Upper lobe of left lung (tissue), 6 donors: ENCODE results near the gene NSF. TPM values are rescaled to one million over a fixed set of nuclear protein-coding genes. Genes with fewer than 3 reads are reported as not detected.

Experiments
- ATAC-seq, 2 donors: fragments of 200-7000 bp; cut with Tn5 transposase; one replicate each; pipeline ENCODE4 v1.9.1; 2022; ENCODE audit warnings: mild to moderate bottlenecking in 2 of 2, moderate library complexity in 2 of 2; ENCODE audit not compliant: low FRiP score in 2 of 2
- DNase-seq, 2 donors: peaks; one replicate each; pipeline ENCODE4 v3.0.0-alpha.2; 2019 to 2020
- H3K27ac ChIP-seq, 4 donors: fragments of 200-600 bp; sonication (generic); one replicate each; pipeline ENCODE4 v1.5.1; 2016 to 2019
- H3K27me3 ChIP-seq, 4 donors: fragments of 200-600 bp; sonication (generic); one replicate each; pipeline ENCODE4 v1.5.1; 2017 to 2019
- H3K36me3 ChIP-seq, 4 donors: fragments of 200-600 bp; sonication (generic); one replicate each; pipeline ENCODE4 v1.5.1; 2016 to 2019
- H3K4me1 ChIP-seq, 4 donors: fragments of 200-600 bp; sonication (generic); one replicate each; pipeline ENCODE4 v1.5.1; 2018 to 2019
- H3K4me3 ChIP-seq, 4 donors: fragments of 200-600 bp; sonication (generic); one replicate each; pipeline ENCODE4 v1.5.1; 2017 to 2019; ENCODE audit warnings: mild to moderate bottlenecking in 2 of 4, moderate library complexity in 1 of 4
- H3K9me3 ChIP-seq, 4 donors: fragments of 200-600 bp; sonication (generic); one replicate each; pipeline ENCODE4 v1.5.1; 2018 to 2019
- CTCF ChIP-seq, 6 experiments: fragments of 450-650 bp in 4 of 6; fragments of 200-600 bp in 2 of 6; sonication (generic) in 2 of 6; IDR thresholded peaks; one replicate each; pipeline ENCODE4 v1.5.1; 2016 to 2019; ENCODE audit warnings: antibody characterized with exemption in 6 of 6
- EP300 ChIP-seq, 4 donors: sonication (generic); formaldehyde crosslinking; IDR thresholded peaks; one replicate each; pipeline ENCODE4 v1.5.1; 2017; ENCODE audit warnings: antibody characterized with exemption in 4 of 4, control low read depth in 2 of 4
- POLR2A ChIP-seq, 4 donors: fragments of 450-650 bp; IDR thresholded peaks; one replicate each; pipeline ENCODE4 v1.5.1; 2016 to 2017; ENCODE audit warnings: antibody characterized with exemption in 4 of 4, mild to moderate bottlenecking in 2 of 4
- POLR2AphosphoS5 ChIP-seq, 2 donors: sonication (generic); formaldehyde crosslinking; IDR thresholded peaks; one replicate each; pipeline ENCODE4 v1.5.1; 2017; ENCODE audit warnings: antibody characterized with exemption in 2 of 2
- WGBS, 2 donors: methylation state at CpG; one replicate each; pipeline ENCODE4 v1.1.5; 2017 to 2018; 5-methylcytosine and 5-hydroxymethylcytosine counted together
- total RNA-seq, 6 donors: library from RNA; depleted of rRNA in 4 of 6; stranded (reverse); fragments of >200 nt in 4 of 6; gene quantifications; one replicate each; pipeline versions ENCODE4 v1.1.0 to v1.2.1, GENCODE V29; 2016 to 2021
- donor health status: DM: no; HTN: no; CAD: no; lungs with moderate emphysema.
- donor health status: DM: no; HTN: yes; CAD: no; lungs with severe emphysema.

The NSF gene
- total RNA-seq, 6 donors from 2014 or later: 11.2 to 40.5 (median 25.7) TPM

GRCh38 chr17:46787478-46787877 is 197.0 kb downstream of the NSF start:
- Histone ChIP-seq H3K4me1 (peaks cover 0 to 3% (median 0%) of the 10 kb centered on the region in 4 donors), H3K27me3 (no peaks in the 10 kb centered on the region), H3K4me3 (no peak overlapping the region), H3K27ac (no peak overlapping the region), H3K36me3 (no peaks in the 10 kb centered on the region), H3K9me3 (peaks cover 0 to 6% (median 0%) of the 10 kb centered on the region in 4 donors)
- ATAC-seq: no peak
- peak in 1 of 2 donors; percentile 75 for DNase-seq
- WGBS, 2 donors: 93 to 94% methylated on average over 6 to 13 of the region's 13 CpGs
- TF ChIP-seq EP300 (IDR thresholded peaks at IDR 0.05): no peak
- TF ChIP-seq POLR2A (IDR thresholded peaks at IDR 0.05): no peak
- TF ChIP-seq POLR2AphosphoS5 (IDR thresholded peaks at IDR 0.05): no peak
- no peak for TF ChIP-seq CTCF (IDR thresholded peaks at IDR 0.05)

- H3K27me3 ChIP-seq: no peaks in the 10 kb centered on the region
- H3K4me1 ChIP-seq: peaks cover 0 to 3% (median 0%) of the 10 kb centered on the region in 4 donors
- H3K4me3 ChIP-seq: no peak overlapping the region
- DNase-seq: no peak
- TF ChIP-seq POLR2AphosphoS5 (IDR thresholded peaks at IDR 0.05) (no peak), EP300 (IDR thresholded peaks at IDR 0.05) (no peak), POLR2A (IDR thresholded peaks at IDR 0.05) (no peak), CTCF (IDR thresholded peaks at IDR 0.05) (no peak)
- H3K9me3 ChIP-seq: peaks cover 0 to 6% (median 0%) of the 10 kb centered on the region in 4 donors
- 91 to 92% methylated on average over 5 of the region's 5 CpGs for WGBS, 2 donors
- no peaks in the 10 kb centered on the region for H3K36me3 ChIP-seq
- no peak overlapping the region for H3K27ac ChIP-seq
- ATAC-seq: no peak
These were observed 197.8 kb downstream of the NSF start for GRCh38 chr17:46788300-46788699.

GRCh38 chr17:46788796-46789195 is 198.3 kb downstream of the NSF start:
- no peak for ATAC-seq
- Histone ChIP-seq H3K27ac (no peak overlapping the region), H3K4me3 (no peak overlapping the region), H3K36me3 (no peaks in the 10 kb centered on the region), H3K9me3 (peaks cover 0 to 6% (median 0%) of the 10 kb centered on the region in 4 donors), H3K27me3 (no peaks in the 10 kb centered on the region), H3K4me1 (peaks cover 0 to 7% (median under 1%) of the 10 kb centered on the region in 4 donors)
- WGBS, 2 donors: 89 to 92% methylated on average over 4 to 7 of the region's 7 CpGs
- TF ChIP-seq POLR2A (IDR thresholded peaks at IDR 0.05) (no peak), POLR2AphosphoS5 (IDR thresholded peaks at IDR 0.05) (no peak), CTCF (IDR thresholded peaks at IDR 0.05) (no peak), EP300 (IDR thresholded peaks at IDR 0.05) (no peak)
- DNase-seq: peak in 1 of 2 donors; percentile 43

- no peak overlapping the region for H3K4me3 ChIP-seq
- no peak for ATAC-seq
- peaks cover 0 to 6% (median 0%) of the 10 kb centered on the region in 4 donors for H3K9me3 ChIP-seq
- H3K27me3 ChIP-seq: no peaks in the 10 kb centered on the region
- H3K27ac ChIP-seq: no peak overlapping the region
- DNase-seq: peak in 1 of 2 donors; percentile 53
- H3K36me3 ChIP-seq: no peaks in the 10 kb centered on the region
- H3K4me1 ChIP-seq: peaks cover 0 to 12% (median 2%) of the 10 kb centered on the region in 4 donors
- TF ChIP-seq POLR2AphosphoS5 (IDR thresholded peaks at IDR 0.05) (no peak), EP300 (IDR thresholded peaks at IDR 0.05) (no peak), POLR2A (IDR thresholded peaks at IDR 0.05) (no peak), CTCF (IDR thresholded peaks at IDR 0.05) (no peak)
- WGBS, 2 donors: 88 to 95% methylated on average over 8 of the region's 8 CpGs
These were observed 199.1 kb downstream of the NSF start for GRCh38 chr17:46789610-46790009.

GRCh38 chr17:46790216-46790615 is 199.7 kb downstream of the NSF start:
- no peak for DNase-seq
- WGBS, 2 donors: 76 to 80% methylated on average over 3 of the region's 3 CpGs
- no peaks in the 10 kb centered on the region for H3K27me3 ChIP-seq
- no peak overlapping the region for H3K4me3 ChIP-seq
- H3K4me1 ChIP-seq: peaks cover 0 to 18% (median 2%) of the 10 kb centered on the region in 4 donors
- TF ChIP-seq CTCF (IDR thresholded peaks at IDR 0.05): no peak
- TF ChIP-seq EP300 (IDR thresholded peaks at IDR 0.05): no peak
- TF ChIP-seq POLR2A (IDR thresholded peaks at IDR 0.05): no peak
- H3K9me3 ChIP-seq: peaks cover 0 to 6% (median 0%) of the 10 kb centered on the region in 4 donors
- H3K27ac ChIP-seq: no peak overlapping the region
- ATAC-seq: no peak
- no peaks in the 10 kb centered on the region for H3K36me3 ChIP-seq
